Lung (tissue), 12 donors: ENCODE results near the gene FAM83C. TPM values are rescaled to one million over a fixed set of nuclear protein-coding genes. Genes with fewer than 3 reads are reported as not detected.

Experiments
- ATAC-seq: fragments of 200-7000 bp; cut with Tn5 transposase; one replicate; pipeline ENCODE4 v1.9.1; 2020; ENCODE audit warnings: moderate number of reproducible peaks; ENCODE audit not compliant: insufficient read depth, low FRiP score
- DNase-seq, 3 donors: peaks; one replicate each; pipeline ENCODE4 v3.0.0-alpha.2; 2013 to 2017
- H3K27ac ChIP-seq, 2 donors: one replicate each; pipeline ENCODE4 v1.5.1; 2013; ENCODE audit warnings: mild to moderate bottlenecking in 2 of 2, moderate library complexity in 2 of 2, control low read depth in 1 of 2, inconsistent platforms in 1 of 2, low read depth in 1 of 2, low read length in 1 of 2
- H3K27me3 ChIP-seq, 3 donors: one replicate each; pipeline ENCODE4 v1.5.1; 2013; ENCODE audit warnings: low read length in 2 of 3; ENCODE audit not compliant: control insufficient read depth in 3 of 3, insufficient read depth in 3 of 3
- H3K36me3 ChIP-seq, 4 donors: one replicate each; pipeline ENCODE4 v1.5.1; 2013; ENCODE audit warnings: low read length in 4 of 4, mild to moderate bottlenecking in 1 of 4, moderate library complexity in 1 of 4; ENCODE audit not compliant: control insufficient read depth in 4 of 4, insufficient read depth in 4 of 4
- H3K4me1 ChIP-seq, 5 donors: one replicate each; pipeline ENCODE4 v1.5.1; 2013; ENCODE audit warnings: low read length in 5 of 5, mild to moderate bottlenecking in 2 of 5, moderate library complexity in 1 of 5; ENCODE audit not compliant: control insufficient read depth in 5 of 5, insufficient read depth in 5 of 5
- H3K4me3 ChIP-seq: one replicate; pipeline ENCODE4 v1.5.1; 2013; ENCODE audit warnings: mild to moderate bottlenecking, control low read depth, moderate library complexity
- H3K9ac ChIP-seq, 2 donors: one replicate each; pipeline ENCODE4 v1.5.1; 2013; ENCODE audit warnings: low read length in 2 of 2, control low read depth in 1 of 2; ENCODE audit not compliant: insufficient read depth in 1 of 2
- H3K9me3 ChIP-seq, 4 donors: one replicate each; pipeline ENCODE4 v1.5.1; 2013; ENCODE audit warnings: low read length in 3 of 4, mild to moderate bottlenecking in 1 of 4, moderate library complexity in 1 of 4; ENCODE audit not compliant: control insufficient read depth in 4 of 4, insufficient read depth in 3 of 4
- CTCF ChIP-seq: IDR thresholded peaks from 2 replicates; pipeline ENCODE4 v1.5.1; 2012; ENCODE audit warnings: mild to moderate bottlenecking; ENCODE audit errors: control extremely low read depth, extremely low read depth
- WGBS, 2 donors: extraction: QIAGEN DNeasy Blood & Tissue Kit; methylation state at CpG; one replicate each; pipeline ENCODE4 v1.1.7; 2013; 5-methylcytosine and 5-hydroxymethylcytosine counted together
- polyA plus RNA-seq, 2 donors: library from polyadenylated mRNA; stranded (reverse); fragments of 200-250 nt; gene quantifications; one replicate each; pipeline ENCODE4 v1.2.1, GENCODE V29; 2013
- total RNA-seq, 2 donors: library from RNA; depleted of rRNA in 1 of 2; stranded (reverse); fragments of >200 nt in 1 of 2; gene quantifications; one replicate each; pipeline ENCODE4 v1.2.1, GENCODE V29; 2014 to 2021
- donor health status: control.
- donor health status: control.
- donor health status: Bipolar disorder and iron deficiency.
- donor health status: healthy.
- donor health status: DM: yes; HTN: yes; CAD: no.

The FAM83C gene
- total and polyA plus RNA-seq, 4 donors = not detected

GRCh38 chr20:35281506-35282101, 10.6 kb downstream of the FAM83C start:
- H3K9me3 ChIP-seq = no peaks in the 10 kb centered on the region
- no peak overlapping the region for H3K27ac ChIP-seq
- H3K4me1 ChIP-seq = peaks cover 3 to 19% (median 10%) of the 10 kb centered on the region in 5 donors
- no peak overlapping the region for H3K4me3 ChIP-seq
- H3K36me3 ChIP-seq = peaks cover 3 to 24% (median 22%) of the 10 kb centered on the region in 4 donors
- no peak for TF ChIP-seq CTCF
- 98 to 99% methylated on average over 10 of the region's 10 CpGs for WGBS, 2 donors
- no peak for ATAC-seq
- no peak overlapping the region for H3K9ac ChIP-seq
- no peaks in the 10 kb centered on the region for H3K27me3 ChIP-seq
- DNase-seq = no peak

- TF ChIP-seq CTCF = no peak
- Histone ChIP-seq H3K4me1 (peaks cover 4 to 20% (median 10%) of the 10 kb centered on the region in 5 donors), H3K9ac (no peak overlapping the region), H3K27me3 (no peaks in the 10 kb centered on the region), H3K36me3 (peaks cover 3 to 27% (median 24%) of the 10 kb centered on the region in 4 donors), H3K4me3 (no peak overlapping the region), H3K27ac (no peak overlapping the region), H3K9me3 (no peaks in the 10 kb centered on the region)
- WGBS, 2 donors = 89 to 96% methylated on average over 6 of the region's 6 CpGs
- no peak for DNase-seq
- no peak for ATAC-seq
Measured at GRCh38 chr20:35280523-35280922, 11.7 kb downstream of the FAM83C start.

- H3K36me3 ChIP-seq = peaks cover 3 to 32% (median 24%) of the 10 kb centered on the region in 4 donors
- H3K9ac ChIP-seq = no peak overlapping the region
- H3K9me3 ChIP-seq = no peaks in the 10 kb centered on the region
- WGBS, 2 donors = 94 to 95% methylated on average over 7 of the region's 7 CpGs
- peak overlapping the region in 1 of 2 donors; percentile 3 for H3K27ac ChIP-seq
- ATAC-seq (no peak), DNase-seq (no peak)
- no peak overlapping the region for H3K4me3 ChIP-seq
- H3K4me1 ChIP-seq = peaks cover 3 to 15% (median 6%) of the 10 kb centered on the region in 5 donors
- H3K27me3 ChIP-seq = no peaks in the 10 kb centered on the region
- TF ChIP-seq CTCF = no peak
Measured at GRCh38 chr20:35279533-35280174, 12.6 kb downstream of the FAM83C start.
